GM19035 (cell line): Measurements from ENCODE around the gene NEXN.
"Not testable (repeated sequence)": the region's sequence is repeated elsewhere in the genome, so short reads cannot be mapped to it uniquely, and the experiment has no call there.

Source experiments
- ATAC-seq: cut with Tn5 transposase; IDR thresholded peaks from one replicate; pipeline ENCODE4 v1.9.1; 2021; ENCODE audit not compliant: unreplicated experiment

The NEXN gene

DNA sequence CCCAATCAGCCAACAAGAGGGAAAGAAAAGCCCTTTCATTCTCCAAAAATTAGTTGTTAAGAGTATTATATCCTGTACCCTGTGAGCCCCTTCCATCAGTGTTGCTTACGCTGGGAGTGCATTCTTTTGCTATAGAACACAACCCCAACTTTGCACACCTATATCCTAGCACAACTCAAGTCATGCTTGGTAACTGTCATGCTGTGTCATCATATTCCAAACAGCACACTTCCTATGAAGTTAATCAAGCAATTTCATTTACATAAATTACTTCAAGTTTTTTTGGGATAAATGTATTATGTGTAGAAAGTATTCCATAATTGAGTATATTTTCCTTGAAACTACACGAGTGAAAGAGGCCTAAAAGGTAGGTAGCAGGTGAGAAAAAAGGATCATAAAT lies 70.4 kb downstream of the NEXN start:
- ATAC-seq, result no peak

- ATAC-seq, result no peak
Measured at GRCh38 chr1:77961392-77961791, 73.0 kb downstream of the NEXN start.

DNA sequence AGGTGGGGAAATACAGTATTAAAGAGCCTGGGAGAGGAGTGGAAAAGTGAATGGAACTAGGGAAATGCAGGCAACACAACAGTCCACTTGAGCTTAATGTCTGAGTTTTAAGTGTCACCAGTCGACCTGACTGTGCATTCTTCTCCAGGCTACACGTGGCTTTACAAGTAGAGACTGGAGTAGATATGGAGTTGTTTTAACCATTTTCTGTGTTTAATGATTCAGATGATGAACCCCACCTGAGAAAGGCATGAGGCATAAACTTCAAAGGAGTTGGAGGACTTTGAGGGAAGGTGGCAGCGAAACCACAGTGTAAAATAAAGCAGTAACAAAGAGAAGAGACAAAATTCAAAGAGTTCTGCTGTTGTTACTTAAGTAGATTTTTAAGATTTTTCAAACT lies 77.9 kb downstream of the NEXN start:
- ATAC-seq, result no peak

GRCh38 chr1:77970192-77970591 lies 81.8 kb downstream of the NEXN start:
- ATAC-seq, result no peak

- ATAC-seq, result no peak
Measured at GRCh38 chr1:77972080-77972479, 83.7 kb downstream of the NEXN start.

- ATAC-seq, result no peak
Measured at GRCh38 chr1:77975386-77975785, 87.0 kb downstream of the NEXN start.

DNA sequence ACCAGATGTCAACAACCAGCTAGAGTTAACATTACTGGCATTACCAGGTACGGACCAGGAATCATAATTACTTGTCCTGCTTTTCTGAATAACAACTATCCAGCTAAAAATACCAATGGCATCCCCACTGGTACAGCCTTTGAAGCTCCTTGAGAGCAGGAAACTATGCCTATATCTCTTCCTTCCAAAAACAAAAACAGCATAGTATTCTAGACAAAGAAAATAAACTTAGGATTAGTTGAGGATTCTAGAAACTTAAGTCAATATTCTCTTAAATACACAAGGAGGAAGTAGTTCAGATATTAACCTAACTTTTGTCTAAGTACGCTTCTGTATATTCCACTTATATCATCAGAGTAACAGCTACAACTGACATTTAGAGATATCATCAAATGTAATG lies 87.5 kb downstream of the NEXN start:
- ATAC-seq, result no peak

GRCh38 chr1:77976433-77977076 lies 88.1 kb downstream of the NEXN start:
- no peak for ATAC-seq

DNA sequence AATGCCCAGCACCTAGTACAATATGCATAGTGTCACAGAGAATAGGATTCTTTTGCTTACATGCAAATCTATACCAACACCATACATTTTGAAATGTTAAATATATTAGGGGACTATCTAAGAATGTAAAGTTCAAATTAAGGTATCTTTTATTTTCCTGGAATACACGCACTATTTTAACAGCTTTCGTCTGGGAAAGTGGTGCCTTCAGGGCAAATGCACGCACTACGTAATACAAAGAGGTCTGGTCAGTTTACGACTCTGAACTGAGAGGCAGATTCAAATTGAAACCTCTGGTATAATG lies 89.5 kb downstream of the NEXN start:
- no peak for ATAC-seq

DNA sequence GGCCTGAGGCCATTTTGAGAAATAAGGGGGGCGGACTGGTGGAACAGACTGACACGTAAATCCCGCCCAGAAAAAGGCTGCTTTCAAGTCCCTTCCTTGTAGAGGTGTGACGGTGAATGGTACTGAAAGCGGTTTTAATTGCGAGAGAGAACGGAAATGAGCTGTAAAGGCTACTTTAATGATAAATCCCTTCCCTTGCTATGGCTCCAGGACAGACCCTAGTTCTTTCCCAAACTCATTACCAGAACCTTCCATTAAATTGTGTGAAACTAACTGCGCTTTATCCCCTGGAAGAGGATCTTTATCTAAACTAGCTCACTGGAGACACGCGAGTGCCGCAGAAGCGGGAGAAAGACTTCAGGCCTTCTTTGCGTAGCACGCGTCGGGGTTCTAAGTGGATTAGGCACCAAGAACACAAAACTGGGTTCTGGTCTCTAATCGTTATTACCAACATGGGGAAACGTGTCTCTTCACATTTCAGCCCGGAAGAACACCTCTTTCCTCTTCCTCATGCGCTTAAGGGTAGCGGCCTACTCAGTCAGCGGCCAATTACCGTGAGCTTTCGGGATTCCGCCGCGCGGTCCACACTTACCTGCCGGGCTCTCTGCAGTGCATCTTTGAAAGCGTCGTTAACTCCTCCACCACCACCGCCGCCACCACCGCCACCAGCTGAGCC lies 90.0 kb downstream of the NEXN start:
- peak; percentile 59 for ATAC-seq

GRCh38 chr1:77978969-77979876 lies 90.8 kb downstream of the NEXN start, which contains the start of gene FUBP1:
TSS of gene FUBP1 (minus strand) at chr1:77979072. CDS start at chr1:77979004, 68 bp downstream.
- ATAC-seq, result peak; percentile 77

DNA sequence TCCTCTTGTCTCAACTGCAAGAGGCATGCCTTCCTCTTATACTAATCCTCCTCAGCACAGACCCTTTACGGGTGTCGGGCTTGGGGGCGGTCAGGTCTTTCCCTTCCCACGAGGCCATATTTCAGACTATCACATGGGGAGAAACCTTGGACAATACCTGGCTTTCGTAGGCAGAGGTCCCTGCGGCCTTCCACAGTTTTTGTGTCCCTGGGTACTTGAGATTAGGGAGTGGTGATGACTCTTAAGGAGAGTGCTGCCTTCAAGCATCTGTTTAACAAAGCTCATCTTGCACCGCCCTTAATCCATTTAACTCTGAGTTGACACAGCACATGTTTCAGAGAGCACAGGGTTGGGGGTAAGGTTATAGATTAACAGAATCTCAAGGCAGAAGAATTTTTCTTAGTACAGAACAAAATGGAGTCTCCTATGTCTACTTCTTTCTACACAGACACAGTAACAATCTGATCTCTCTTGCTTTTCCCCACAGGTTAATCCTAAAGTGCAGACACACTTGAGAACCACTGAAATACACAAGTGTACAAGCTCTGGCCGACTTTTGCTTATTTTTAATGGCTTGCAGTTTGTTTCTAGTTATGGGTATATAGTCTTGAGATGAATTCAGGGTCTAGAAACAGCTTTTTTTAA lies 95.0 kb downstream of the NEXN start:
- ATAC-seq, result not testable (repeated sequence)

DNA sequence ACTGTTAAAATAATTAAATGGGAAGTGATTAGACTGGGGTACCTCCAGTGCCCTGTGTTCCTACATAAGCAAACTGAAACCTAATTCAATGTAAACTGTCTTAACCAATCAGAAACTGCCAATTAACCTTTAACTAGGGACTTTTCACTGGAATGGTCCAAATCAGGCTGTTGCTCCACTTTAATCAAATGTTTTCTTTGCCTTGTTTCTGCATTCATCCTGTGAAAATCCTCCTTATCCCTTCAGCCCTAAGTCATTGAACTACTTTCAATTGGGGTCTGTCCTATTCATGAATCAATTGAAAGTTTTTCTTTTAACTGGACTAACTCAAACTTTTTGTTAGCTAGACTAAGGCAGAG lies 95.6 kb downstream of the NEXN start:
- no peak for ATAC-seq

DNA sequence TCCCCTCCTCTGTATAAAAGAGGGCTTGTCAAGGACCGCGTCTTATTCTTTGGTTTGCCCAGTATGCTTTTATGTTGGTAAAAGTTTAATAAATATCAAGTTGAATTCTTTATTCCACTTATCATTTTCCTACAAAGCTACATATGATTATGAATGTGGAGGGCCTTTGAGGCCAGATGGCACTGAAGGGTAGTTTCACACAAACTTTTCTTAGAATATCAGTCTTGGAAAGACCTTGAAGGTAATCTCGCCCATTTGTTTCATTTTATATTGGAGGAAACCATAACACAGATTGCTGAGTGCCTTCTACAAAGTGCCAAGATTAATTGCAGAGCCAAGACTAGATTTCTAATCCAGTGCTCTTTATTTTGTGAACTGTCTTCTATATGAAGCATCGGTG lies 96.2 kb downstream of the NEXN start:
- no peak for ATAC-seq

GRCh38 chr1:77986810-77987209 lies 98.4 kb downstream of the NEXN start:
- no peak for ATAC-seq

- ATAC-seq, result no peak
Measured at GRCh38 chr1:77987919-77988318, 99.5 kb downstream of the NEXN start.

- ATAC-seq, result no peak
Measured at GRCh38 chr1:77989744-77990143, 101.3 kb downstream of the NEXN start.

GRCh38 chr1:77990629-77991204 lies 102.3 kb downstream of the NEXN start:
- ATAC-seq, result no peak

GRCh38 chr1:77991638-77992037 lies 103.2 kb downstream of the NEXN start:
- ATAC-seq, result no peak
